ENCODE measurements around the gene SLC16A13.

SLC16A13 gene

DNA sequence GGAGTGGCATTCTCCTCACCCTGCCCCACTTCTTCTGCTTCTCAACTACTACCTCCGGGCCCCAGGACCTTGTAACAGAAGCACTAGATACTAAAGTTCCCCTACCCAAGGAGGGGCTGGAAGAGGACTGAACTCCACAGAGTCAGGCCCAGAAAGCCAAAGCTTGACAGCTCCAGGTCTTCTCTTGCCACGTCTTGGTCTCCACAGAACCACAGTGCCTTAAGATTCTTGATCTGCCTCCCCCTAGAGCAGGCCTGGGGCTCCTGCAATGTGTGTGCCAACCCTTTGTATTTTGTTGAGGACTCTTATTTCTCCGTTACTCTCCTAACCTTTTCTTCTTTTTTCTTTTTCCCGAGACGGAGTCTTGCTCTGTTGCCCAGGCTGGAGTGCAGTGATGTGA lies 4.0 kb downstream of the SLC16A13 start:
- no peak for DNase-seq (ENCODE audit: extremely low read depth, low read depth)

DNA sequence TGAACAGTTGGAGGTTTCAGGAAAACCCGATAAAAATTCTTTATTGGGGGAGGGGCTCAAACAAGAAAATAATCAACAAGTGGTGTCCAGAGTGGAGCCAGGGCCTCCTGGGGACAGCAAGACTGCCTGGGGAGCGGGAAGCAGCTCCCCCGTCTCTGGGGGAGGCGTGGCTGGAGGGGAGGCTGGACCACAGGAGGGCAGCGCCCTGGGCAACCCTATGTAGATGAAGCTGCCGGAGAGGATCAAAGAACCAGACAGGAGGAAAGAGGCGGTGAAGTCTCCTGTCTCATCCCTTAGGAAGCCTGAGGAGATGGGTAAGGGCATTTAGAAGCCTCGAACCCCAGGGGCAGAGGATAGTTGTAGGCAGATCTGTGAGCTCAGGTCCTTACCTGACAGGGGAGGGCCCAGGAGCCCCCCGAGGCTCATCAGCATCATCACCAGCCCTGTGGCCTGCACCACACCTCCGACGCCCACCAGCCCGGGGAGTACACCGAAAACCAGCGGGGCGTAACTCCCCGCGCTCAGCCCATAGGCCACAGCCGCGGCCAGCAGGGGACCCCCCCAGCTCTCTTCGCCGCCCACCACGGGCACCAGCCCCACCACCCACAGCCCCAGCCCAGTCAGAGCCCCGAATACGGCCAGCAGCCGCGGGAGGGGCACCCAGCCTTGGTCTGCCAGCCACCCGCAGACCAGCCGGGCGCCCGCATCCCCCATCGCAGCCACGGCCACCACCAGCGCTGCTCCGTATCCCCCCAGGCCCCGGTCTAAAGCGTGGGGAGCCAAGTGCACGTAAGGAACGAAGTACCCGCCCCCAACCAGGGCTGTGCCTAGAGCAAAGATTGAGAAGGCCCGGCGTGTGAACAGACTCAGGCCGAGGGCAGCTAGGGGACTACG lies 6.0 kb downstream of the SLC16A13 start:
- TF ChIP-seq, protein P1, sequence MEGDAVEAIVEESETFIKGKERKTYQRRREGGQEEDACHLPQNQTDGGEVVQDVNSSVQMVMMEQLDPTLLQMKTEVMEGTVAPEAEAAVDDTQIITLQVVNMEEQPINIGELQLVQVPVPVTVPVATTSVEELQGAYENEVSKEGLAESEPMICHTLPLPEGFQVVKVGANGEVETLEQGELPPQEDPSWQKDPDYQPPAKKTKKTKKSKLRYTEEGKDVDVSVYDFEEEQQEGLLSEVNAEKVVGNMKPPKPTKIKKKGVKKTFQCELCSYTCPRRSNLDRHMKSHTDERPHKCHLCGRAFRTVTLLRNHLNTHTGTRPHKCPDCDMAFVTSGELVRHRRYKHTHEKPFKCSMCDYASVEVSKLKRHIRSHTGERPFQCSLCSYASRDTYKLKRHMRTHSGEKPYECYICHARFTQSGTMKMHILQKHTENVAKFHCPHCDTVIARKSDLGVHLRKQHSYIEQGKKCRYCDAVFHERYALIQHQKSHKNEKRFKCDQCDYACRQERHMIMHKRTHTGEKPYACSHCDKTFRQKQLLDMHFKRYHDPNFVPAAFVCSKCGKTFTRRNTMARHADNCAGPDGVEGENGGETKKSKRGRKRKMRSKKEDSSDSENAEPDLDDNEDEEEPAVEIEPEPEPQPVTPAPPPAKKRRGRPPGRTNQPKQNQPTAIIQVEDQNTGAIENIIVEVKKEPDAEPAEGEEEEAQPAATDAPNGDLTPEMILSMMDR (IDR thresholded peaks at IDR 0.05; ENCODE audit: low read depth, low read length), result no peak
- no peak for DNase-seq (ENCODE audit: extremely low read depth, low read depth)

More for the DNA sequence above, 4.0 kb downstream of the SLC16A13 start:
- TF ChIP-seq, protein P1 (IDR thresholded peaks at IDR 0.05; ENCODE audit: low read depth, low read length), result no peak

DNA sequence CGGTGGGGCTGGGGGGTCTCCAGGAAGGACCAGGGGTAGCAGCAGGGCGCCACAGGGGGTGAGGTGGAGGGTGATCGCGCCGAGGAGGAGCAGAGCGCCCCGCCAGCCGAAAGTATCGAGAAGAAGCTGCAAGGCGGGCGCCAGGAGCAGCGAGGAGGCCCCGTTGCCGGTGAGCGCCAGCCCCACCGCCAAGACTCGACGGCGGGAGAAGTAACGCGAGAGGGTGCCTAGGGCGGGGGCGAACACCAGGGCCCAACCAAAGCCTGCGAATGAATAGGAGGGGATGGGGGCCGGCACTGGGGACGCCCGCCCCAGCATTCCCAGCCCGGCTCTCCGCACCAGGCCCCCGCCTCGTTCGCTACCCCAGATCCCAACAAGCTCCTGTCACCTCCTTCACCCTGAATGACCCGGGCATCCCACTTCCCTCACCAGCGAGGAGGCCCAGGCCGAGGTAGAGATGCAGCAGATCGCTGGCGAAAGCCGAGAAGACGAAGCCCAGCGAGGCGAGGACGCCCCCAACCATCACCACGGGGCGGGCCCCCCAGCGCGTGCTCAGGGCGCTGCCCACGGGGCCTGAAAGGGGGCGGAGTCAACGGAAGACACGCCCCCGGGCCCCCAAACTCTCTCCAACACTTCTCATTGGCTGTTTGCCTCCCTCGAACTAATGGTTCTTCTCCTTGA lies 6.8 kb downstream of the SLC16A13 start:
- TF ChIP-seq, protein P1 (IDR thresholded peaks at IDR 0.05; ENCODE audit: low read depth, low read length), result no peak
- no peak for DNase-seq (ENCODE audit: extremely low read depth, low read depth)

DNA sequence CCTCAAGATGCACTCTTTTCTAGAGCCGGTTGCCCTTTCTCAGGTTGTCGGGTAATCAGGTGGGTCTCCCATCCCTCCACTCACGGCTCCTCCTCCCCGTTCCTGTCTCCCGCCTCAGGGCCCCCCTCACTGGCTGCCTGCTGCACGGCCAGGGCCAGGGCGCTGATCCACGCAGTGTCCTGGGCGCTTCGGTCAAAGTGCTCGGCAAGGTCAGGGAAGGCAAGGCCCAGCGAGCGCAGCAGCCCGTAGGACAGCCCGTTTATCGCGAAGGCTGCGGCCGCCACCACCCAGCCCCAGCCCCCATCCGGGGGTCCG lies 7.3 kb downstream of the SLC16A13 start:
- no peak for DNase-seq (ENCODE audit: extremely low read depth, low read depth)
- TF ChIP-seq, protein P1 (IDR thresholded peaks at IDR 0.05; ENCODE audit: low read depth, low read length), result no peak

DNA sequence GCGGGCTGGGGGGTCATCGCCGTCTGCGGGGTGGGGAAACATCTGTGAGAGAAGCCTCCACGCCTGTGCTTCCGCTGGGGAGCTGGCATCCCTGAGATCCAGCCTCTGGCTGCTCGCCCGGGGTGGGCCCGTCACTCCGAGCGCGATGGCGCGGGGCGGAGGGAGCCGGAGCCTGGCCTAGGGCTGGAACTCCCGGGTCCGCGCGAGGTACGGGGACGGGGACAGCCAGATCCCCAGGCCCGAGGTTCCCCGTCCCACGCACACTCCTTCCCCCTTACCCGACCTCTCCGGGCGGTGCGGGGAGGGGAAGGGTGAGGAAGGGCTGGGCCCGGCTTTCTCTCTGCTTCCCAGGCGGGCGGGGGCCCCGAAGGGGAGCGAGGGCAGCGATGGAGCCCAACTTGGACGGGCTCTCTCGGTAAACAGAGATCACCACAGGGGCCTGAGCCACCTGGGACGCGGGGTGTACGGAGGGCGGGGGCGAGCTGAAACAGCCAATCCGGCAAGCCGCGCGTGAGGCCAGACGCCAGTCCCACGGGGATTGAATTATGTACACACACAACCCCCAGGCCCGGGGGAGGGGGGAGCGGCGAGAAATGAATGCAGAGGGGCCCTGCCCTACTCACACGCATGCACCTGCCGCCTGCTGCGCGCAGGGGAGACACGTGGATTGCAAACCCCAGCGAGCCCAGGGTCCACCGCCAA lies 7.8 kb downstream of the SLC16A13 start, which contains the start of gene SLC16A11:
Gene SLC16A11 (minus strand): TSS at position 596 of the 702 bp plus-strand sequence. CDS start 579 bp downstream, at position 17.
- no peak for DNase-seq (ENCODE audit: extremely low read depth, low read depth)
- TF ChIP-seq, protein P1 (IDR thresholded peaks at IDR 0.05; ENCODE audit: low read depth, low read length), result no peak

DNA sequence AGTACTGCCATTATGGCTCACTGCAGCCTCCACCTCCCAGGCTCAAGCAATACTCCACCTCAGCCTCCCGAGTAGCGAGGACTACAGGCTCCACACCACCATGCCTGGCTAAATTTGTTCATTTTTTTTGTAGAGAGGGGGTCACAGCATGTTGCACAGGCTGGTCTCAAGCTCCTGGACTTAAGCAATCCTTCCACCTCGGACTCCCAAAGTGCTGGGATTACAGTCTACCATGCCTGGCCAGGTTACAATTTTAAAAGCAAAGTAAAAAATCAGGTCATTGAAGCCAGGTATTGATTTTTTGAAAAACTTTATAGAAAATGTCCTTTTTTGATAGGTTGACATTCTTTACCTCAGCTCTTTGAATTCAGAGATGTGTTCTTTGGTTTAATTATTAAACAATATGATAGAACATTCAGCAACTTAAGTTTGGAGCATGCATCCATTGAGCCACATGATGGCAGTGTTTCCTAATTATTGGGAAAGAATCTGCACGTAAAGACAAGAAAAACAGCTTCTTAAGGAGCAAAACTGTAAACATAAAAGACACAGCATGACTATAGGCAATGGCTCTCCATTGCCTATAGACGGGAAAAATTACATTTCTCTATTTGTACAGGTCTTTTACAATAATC lies 9.8 kb downstream of the SLC16A13 start:
- DNase-seq (ENCODE audit: extremely low read depth, low read depth), result peak; percentile 54
- TF ChIP-seq, protein P1 (IDR thresholded peaks at IDR 0.05; ENCODE audit: low read depth, low read length), result peak; percentile 75

Measured in AG09319 (cell line).